Measurements from ENCODE around the gene ANKRD35. TPM values are rescaled to one million over a fixed set of nuclear protein-coding genes. Genes with fewer than 3 reads are reported as not detected.

ANKRD35 gene
- total and polyA plus RNA-seq, 10 of the 15 experiments (the other 5 are each of a cell fraction or from before 2014, with no cell fraction given), result 0.01 to 0.08 TPM; not detected in 8

GRCh38 chr1:145837656-145838055 lies 48.0 kb downstream of the ANKRD35 start:
- ChIA-PET RAD21 (ENCODE audit: unreplicated experiment) (no interaction called here), CTCF (interaction anchor here (1.0 to 7.4 kb wide), 2 partner anchors 8 to 14 kb away, joined by 3 to 45 read pairs; partner anchors contain the start of genes NUDT17, POLR3C and RNF115), POLR2A (no interaction called here), SMC1A (ENCODE audit: uncharacterized antibody, unreplicated experiment) (no interaction called here)
- Histone ChIP-seq H3K9me3 (replicated peaks; ENCODE audit: control insufficient read depth, insufficient read depth, low read length) (no peaks in the 10 kb centered on the region), H3K9ac (ENCODE audit: control insufficient read depth, insufficient read depth, low read length) (no peak overlapping the region), H3K4me3 (no peak overlapping the region), H4K20me1 (ENCODE audit: control insufficient read depth, insufficient read depth) (no peaks in the 10 kb centered on the region), H3K36me3 (ENCODE audit: control insufficient read depth in 2 of 2, insufficient read depth in 2 of 2, low read length in 1 of 2) (peaks cover 18 to 43% of the 10 kb centered on the region in 2 experiments), H3K27me3 (replicated peaks in 1 of 2; ENCODE audit: control insufficient read depth in 2 of 2, insufficient read depth in 2 of 2, low read length in 1 of 2) (no peaks in the 10 kb centered on the region), H3K79me2 (ENCODE audit: control insufficient read depth, insufficient read depth, low read length) (no peaks in the 10 kb centered on the region), H3K27ac (ENCODE audit: control insufficient read depth, insufficient read depth) (no peak overlapping the region), H2AFZ (ENCODE audit: control insufficient read depth, low read depth, low read length) (no peak overlapping the region), H3K4me1 (ENCODE audit: control insufficient read depth, insufficient read depth, low read length) (no peaks in the 10 kb centered on the region), H3K4me2 (ENCODE audit: control insufficient read depth, insufficient read depth) (no peak overlapping the region)
- DNase-seq (ENCODE audit: low read depth, low spot score), result no peak
- intact Hi-C loops (cut with micrococcal nuclease; ENCODE audit: unreplicated experiment) (no loop called here), in situ Hi-C loops (cut with MboI) (no loop called here)
- TF ChIP-seq TBL1XR1 (IDR thresholded peaks at IDR 0.05; ENCODE audit: low read depth, low read length), result no peak
- no peak for TF ChIP-seq TCF12 (IDR thresholded peaks at IDR 0.05; ENCODE audit: low read depth, low read length)
- no peak for TF ChIP-seq E2F4 (IDR thresholded peaks at IDR 0.05; ENCODE audit: low read depth, low read length)
- no peak for TF ChIP-seq IKZF2 (IDR thresholded peaks at IDR 0.05)
- TF ChIP-seq MAX (IDR thresholded peaks at IDR 0.05; ENCODE audit: low read depth, low read length), result no peak
- no peak for TF ChIP-seq MTA3 (IDR thresholded peaks at IDR 0.05; ENCODE audit: borderline replicate concordance, low read length)
- TF ChIP-seq NRF1 (conservative IDR thresholded peaks at IDR 0.05; ENCODE audit: low read depth, low read length), result no peak
- TF ChIP-seq ZBTB11 (CRISPR knock-in tag; IDR thresholded peaks at IDR 0.05), result no peak
- TF ChIP-seq STAT1 (conservative IDR thresholded peaks at IDR 0.05), result no peak
- no peak for TF ChIP-seq SUPT20H (IDR thresholded peaks at IDR 0.05; ENCODE audit: borderline replicate concordance, control insufficient read depth, low read depth, low read length)
- no peak for TF ChIP-seq CHD2 (IDR thresholded peaks at IDR 0.05; ENCODE audit: borderline replicate concordance, low read depth, low read length)
- TF ChIP-seq TARDBP (IDR thresholded peaks at IDR 0.05; ENCODE audit: borderline replicate concordance), result no peak
- TF ChIP-seq ZNF592 (IDR thresholded peaks at IDR 0.05), result no peak
- no peak for TF ChIP-seq NR2F1 (conservative IDR thresholded peaks at IDR 0.05)
- TF ChIP-seq MTA2 (IDR thresholded peaks at IDR 0.05; ENCODE audit: low read depth), result no peak
- no peak for TF ChIP-seq RB1 (IDR thresholded peaks at IDR 0.05; ENCODE audit: borderline replicate concordance)
- no peak for TF ChIP-seq SMAD5 (IDR thresholded peaks at IDR 0.05; ENCODE audit: low read depth)
- TF ChIP-seq WRNIP1 (IDR thresholded peaks at IDR 0.05; ENCODE audit: borderline replicate concordance, low read depth, low read length), result no peak
- ATAC-seq, result no peak
- FAIRE-seq, result no peak
- 100% methylated on average over 1 of the region's 1 CpG for WGBS (ENCODE audit: insufficient coverage, insufficient replicate concordance, low lambda C conversion rate, missing lambda C conversion rate)
- no TSS peak for BruUV-seq (replicated peaks)

Data from GM12878 (cell line).